Thyroid gland (tissue), 4 donors: ENCODE results near the gene CTAG2. TPM values are rescaled to one million over a fixed set of nuclear protein-coding genes. Genes with fewer than 3 reads are reported as not detected.

ENCODE experiments used
- DNase-seq, 2 donors: peaks; one replicate each; pipeline ENCODE4 v3.0.0-alpha.2; 2019
- H3K27ac ChIP-seq, 3 donors: fragments of 200-600 bp; sonication (generic); 1 replicate in 2 of 3; 2 replicates in 1 of 3; pipeline ENCODE4 v1.5.1; 2016 to 2019; ENCODE audit warnings: mild to moderate bottlenecking in 1 of 3, moderate library complexity in 1 of 3
- H3K27me3 ChIP-seq: fragments of 200-600 bp; sonication (generic); one replicate; pipeline ENCODE4 v1.5.1; 2019
- H3K36me3 ChIP-seq, 2 donors: fragments of 200-600 bp; sonication (generic); one replicate each; pipeline ENCODE4 v1.5.1; 2016 to 2019
- H3K4me1 ChIP-seq, 2 donors: fragments of 200-600 bp; sonication (generic); one replicate each; pipeline ENCODE4 v1.5.1; 2017 to 2019
- H3K4me3 ChIP-seq, 3 donors: fragments of 200-600 bp; sonication (generic); replicated peaks in 1 of 3; 1 replicate in 2 of 3; 2 replicates in 1 of 3; pipeline ENCODE4 v1.5.1; 2016; ENCODE audit warnings: mild to moderate bottlenecking in 1 of 3
- H3K9me3 ChIP-seq: fragments of 200-600 bp; sonication (generic); one replicate; pipeline ENCODE4 v1.5.1; 2017
- POLR2A ChIP-seq, 2 donors: fragments of 450-650 bp; IDR thresholded peaks; one replicate each; pipeline ENCODE4 v1.6.1; 2017; ENCODE audit warnings: antibody characterized with exemption in 2 of 2, mild to moderate bottlenecking in 2 of 2, moderate library complexity in 1 of 2
- WGBS, 2 donors: methylation state at CpG; one replicate each; pipeline ENCODE4 v1.1.5; 2017; 5-methylcytosine and 5-hydroxymethylcytosine counted together
- intact Hi-C: fragments of 100-400 bp; cut with DNase I; formaldehyde crosslinking; loops from one replicate; pipeline ENCODE4 v1.15.1; 2023
- total RNA-seq, 4 donors: library from RNA; depleted of rRNA; stranded (reverse); fragments of >200 nt; gene quantifications; one replicate each; pipeline ENCODE4 v1.2.3, GENCODE V29; 2016
- TF ChIP-seq, protein P1 (sequence below), 6 experiments: fragments of 200-600 bp in 3 of 6; fragments of 450-650 bp in 3 of 6; sonication (generic) in 3 of 6; IDR thresholded peaks; one replicate each; pipeline ENCODE4 v1.5.1; 2016 to 2019; ENCODE audit warnings: antibody characterized with exemption in 6 of 6, mild to moderate bottlenecking in 2 of 6, inconsistent platforms in 1 of 6, moderate library complexity in 1 of 6

The CTAG2 gene
- total RNA-seq, 4 donors from 2014 or later: not detected

DNA sequence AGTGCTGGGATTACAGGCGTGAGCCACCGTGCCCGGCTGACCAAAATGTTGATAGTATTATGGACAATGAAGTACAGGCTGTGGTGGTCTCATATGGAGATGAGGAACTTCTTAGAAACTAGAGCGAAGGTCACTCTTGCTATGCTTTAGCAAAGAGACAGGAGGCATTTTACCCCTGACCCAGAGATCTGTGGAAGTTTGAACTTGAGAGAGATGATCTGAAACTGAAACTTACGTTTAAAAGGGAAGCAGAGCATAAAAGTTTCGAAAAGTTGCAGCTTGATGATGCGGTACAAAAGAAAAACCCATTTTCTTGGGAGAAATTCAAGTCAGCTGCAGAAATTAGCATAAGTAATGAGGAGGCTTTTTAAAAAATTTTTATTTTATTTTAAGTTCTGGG lies 8.5 kb upstream of the CTAG2 start:
- Histone ChIP-seq H3K9me3 (no peaks in the 10 kb centered on the region), H3K4me3 (no peak overlapping the region), H3K27ac (no peak overlapping the region), H3K27me3 (no peaks in the 10 kb centered on the region), H3K4me1 (no peaks in the 10 kb centered on the region), H3K36me3 (no peaks in the 10 kb centered on the region)
- WGBS, 2 donors: 81 to 88% methylated on average over 4 to 7 of the region's 7 CpGs
- TF ChIP-seq POLR2A (IDR thresholded peaks at IDR 0.05): no peak
- TF ChIP-seq, protein P1, sequence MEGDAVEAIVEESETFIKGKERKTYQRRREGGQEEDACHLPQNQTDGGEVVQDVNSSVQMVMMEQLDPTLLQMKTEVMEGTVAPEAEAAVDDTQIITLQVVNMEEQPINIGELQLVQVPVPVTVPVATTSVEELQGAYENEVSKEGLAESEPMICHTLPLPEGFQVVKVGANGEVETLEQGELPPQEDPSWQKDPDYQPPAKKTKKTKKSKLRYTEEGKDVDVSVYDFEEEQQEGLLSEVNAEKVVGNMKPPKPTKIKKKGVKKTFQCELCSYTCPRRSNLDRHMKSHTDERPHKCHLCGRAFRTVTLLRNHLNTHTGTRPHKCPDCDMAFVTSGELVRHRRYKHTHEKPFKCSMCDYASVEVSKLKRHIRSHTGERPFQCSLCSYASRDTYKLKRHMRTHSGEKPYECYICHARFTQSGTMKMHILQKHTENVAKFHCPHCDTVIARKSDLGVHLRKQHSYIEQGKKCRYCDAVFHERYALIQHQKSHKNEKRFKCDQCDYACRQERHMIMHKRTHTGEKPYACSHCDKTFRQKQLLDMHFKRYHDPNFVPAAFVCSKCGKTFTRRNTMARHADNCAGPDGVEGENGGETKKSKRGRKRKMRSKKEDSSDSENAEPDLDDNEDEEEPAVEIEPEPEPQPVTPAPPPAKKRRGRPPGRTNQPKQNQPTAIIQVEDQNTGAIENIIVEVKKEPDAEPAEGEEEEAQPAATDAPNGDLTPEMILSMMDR (IDR thresholded peaks at IDR 0.05): no peak
- no peak for DNase-seq
- intact Hi-C loops: no loop called here

DNA sequence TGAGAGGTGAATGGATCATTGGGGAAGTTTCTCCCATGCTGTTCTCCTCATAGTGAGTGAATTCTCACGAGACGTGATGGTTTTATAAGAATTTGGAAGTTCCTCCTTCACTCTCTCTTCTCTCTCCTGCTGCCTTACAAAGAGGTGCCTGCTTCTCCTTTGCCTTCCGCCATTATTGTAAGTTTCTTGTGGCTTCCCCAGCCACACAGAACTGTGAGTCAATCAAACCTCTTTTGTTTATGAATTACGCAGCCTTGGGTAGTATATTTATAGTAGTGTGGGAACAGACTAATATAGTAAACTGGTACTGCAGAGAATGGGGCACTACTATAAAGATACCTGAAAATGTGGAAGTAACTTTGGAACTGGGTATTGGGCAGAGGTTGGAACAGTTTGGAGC lies 7.8 kb upstream of the CTAG2 start:
- WGBS, 2 donors: 91 to 96% methylated on average over 4 of the region's 4 CpGs
- Histone ChIP-seq H3K36me3 (no peaks in the 10 kb centered on the region), H3K27me3 (no peaks in the 10 kb centered on the region), H3K4me1 (no peaks in the 10 kb centered on the region), H3K4me3 (no peak overlapping the region), H3K27ac (no peak overlapping the region), H3K9me3 (no peaks in the 10 kb centered on the region)
- DNase-seq: no peak
- TF ChIP-seq POLR2A (IDR thresholded peaks at IDR 0.05): no peak
- TF ChIP-seq, protein P1 (IDR thresholded peaks at IDR 0.05): no peak
- intact Hi-C loops: no loop called here

DNA sequence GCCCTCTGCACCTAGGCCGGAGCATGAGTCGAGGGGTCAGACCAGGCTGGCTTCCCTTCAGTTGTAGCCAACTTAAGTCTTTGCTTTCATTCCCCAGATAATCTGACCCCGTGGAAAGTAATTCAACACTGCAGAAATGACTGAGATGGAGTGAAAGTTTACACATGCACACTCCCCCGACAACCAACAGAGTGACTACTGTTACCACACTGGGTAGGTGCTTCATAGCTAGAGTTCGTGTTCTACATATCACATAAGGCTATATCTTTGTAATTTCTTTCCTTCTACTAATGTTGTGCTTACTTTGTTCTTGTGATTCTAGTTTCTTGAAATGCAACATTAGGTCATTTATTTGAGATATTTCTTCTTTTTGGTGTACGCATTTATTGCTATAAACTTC lies 7.2 kb upstream of the CTAG2 start:
- Histone ChIP-seq H3K4me3 (no peak overlapping the region), H3K27ac (no peak overlapping the region), H3K4me1 (no peaks in the 10 kb centered on the region), H3K9me3 (no peaks in the 10 kb centered on the region), H3K36me3 (no peaks in the 10 kb centered on the region), H3K27me3 (no peaks in the 10 kb centered on the region)
- WGBS, 2 donors: 80 to 86% methylated on average over 5 to 6 of the region's 6 CpGs
- no peak for DNase-seq
- intact Hi-C loops: no loop called here
- TF ChIP-seq, protein P1 (IDR thresholded peaks at IDR 0.05): no peak
- no peak for TF ChIP-seq POLR2A (IDR thresholded peaks at IDR 0.05)

DNA sequence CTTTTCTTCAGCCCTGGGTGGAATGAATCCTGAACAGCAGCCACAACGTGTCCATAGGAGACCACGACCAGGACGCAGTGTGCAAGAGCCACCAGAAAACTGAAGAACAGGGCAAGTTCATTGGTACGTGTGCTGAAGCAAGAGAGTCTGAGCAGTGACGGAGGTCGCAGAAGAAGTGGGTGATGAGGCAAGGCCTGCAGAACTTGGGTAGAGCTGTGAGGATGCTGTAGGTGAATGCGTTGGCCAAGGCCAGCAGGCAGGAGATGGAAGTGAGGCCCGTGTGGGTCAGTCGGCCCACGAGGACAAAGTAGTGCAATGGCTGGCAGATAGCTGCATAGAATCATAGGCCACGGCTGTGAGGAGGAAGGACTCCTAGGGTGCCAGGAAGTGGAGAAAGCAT lies 5.6 kb upstream of the CTAG2 start:
- no peaks in the 10 kb centered on the region for H3K36me3 ChIP-seq
- no peaks in the 10 kb centered on the region for H3K9me3 ChIP-seq
- H3K4me1 ChIP-seq: no peaks in the 10 kb centered on the region
- H3K27me3 ChIP-seq: no peaks in the 10 kb centered on the region
- H3K4me3 ChIP-seq: no peak overlapping the region
- 93 to 94% methylated on average over 11 of the region's 11 CpGs for WGBS, 2 donors
- intact Hi-C loops: no loop called here
- DNase-seq: no peak
- TF ChIP-seq, protein P1 (IDR thresholded peaks at IDR 0.05): no peak
- no peak for TF ChIP-seq POLR2A (IDR thresholded peaks at IDR 0.05)
- no peak overlapping the region for H3K27ac ChIP-seq

DNA sequence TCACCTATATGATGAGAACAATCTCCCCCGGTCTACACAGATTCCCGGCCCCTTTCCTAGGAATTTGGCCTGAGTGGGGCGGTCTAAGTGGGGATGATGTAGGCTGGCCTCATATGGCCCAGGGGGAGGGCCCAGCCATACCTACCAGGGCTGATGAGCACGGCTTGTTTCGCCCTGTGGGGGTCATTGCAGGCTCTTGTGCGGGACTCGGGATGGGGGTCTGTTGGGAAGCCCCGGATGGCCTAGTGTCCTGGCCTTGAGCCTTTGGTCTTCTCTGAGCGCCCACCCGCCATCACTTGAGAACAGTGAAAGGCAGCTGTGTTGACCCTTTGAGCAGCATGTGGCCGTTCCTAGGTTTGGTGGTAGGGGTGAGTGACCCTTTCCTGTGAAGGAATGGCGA lies 4.8 kb upstream of the CTAG2 start:
- no peaks in the 10 kb centered on the region for H3K36me3 ChIP-seq
- 90 to 96% methylated on average over 4 of the region's 12 CpGs for WGBS, 2 donors
- H3K27me3 ChIP-seq: no peaks in the 10 kb centered on the region
- H3K4me1 ChIP-seq: no peaks in the 10 kb centered on the region
- intact Hi-C loops: no loop called here
- H3K9me3 ChIP-seq: no peaks in the 10 kb centered on the region
- H3K4me3 ChIP-seq: no peak overlapping the region
- H3K27ac ChIP-seq: no peak overlapping the region
- no peak for DNase-seq
- TF ChIP-seq, protein P1 (IDR thresholded peaks at IDR 0.05): no peak
- TF ChIP-seq POLR2A (IDR thresholded peaks at IDR 0.05): no peak
